ENCODE data around the gene SMAD9.

The SMAD9 gene

GRCh38 chr13:36907266-36907665 is 12.8 kb downstream of the SMAD9 start:
- TF ChIP-seq POLR2AphosphoS5 (IDR thresholded peaks at IDR 0.05; ENCODE audit: low read depth, low read length) (no peak), FOXP2 (optimal IDR thresholded peaks at IDR 0.05; ENCODE audit: borderline replicate concordance, extremely low read depth, extremely low read length, insufficient read depth) (no peak), REST (IDR thresholded peaks at IDR 0.05; ENCODE audit: insufficient read depth in 1 of 2, low read depth in 2 of 2, low read length in 2 of 2) (no peak), TAF1 (IDR thresholded peaks at IDR 0.05; ENCODE audit: borderline replicate concordance, insufficient read depth, low read length) (no peak), SIN3A (IDR thresholded peaks at IDR 0.05; ENCODE audit: borderline replicate concordance, insufficient read depth, low read length) (no peak)

DNA sequence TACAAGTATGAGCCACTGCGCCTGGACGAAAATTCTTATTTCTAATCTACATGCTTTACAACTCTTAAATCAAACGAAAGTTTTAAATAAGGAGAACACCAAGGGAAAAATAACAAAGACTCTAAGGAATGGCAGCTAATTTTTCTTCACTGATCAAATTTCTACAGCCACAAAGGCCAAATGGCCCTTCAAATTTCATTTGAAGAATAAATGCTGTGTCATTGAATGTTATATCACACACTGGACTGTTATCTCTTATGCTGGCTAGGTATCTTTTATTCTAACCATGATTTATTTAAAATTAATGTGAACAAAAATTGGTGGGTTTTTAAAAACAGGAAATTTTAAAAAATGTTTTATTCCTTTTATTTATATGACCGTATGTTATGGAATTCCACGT is 14.1 kb downstream of the SMAD9 start:
- TF ChIP-seq REST (IDR thresholded peaks at IDR 0.05; ENCODE audit: insufficient read depth in 1 of 2, low read depth in 2 of 2, low read length in 2 of 2) = no peak
- no peak for TF ChIP-seq TAF1 (IDR thresholded peaks at IDR 0.05; ENCODE audit: borderline replicate concordance, insufficient read depth, low read length)
- no peak for TF ChIP-seq POLR2AphosphoS5 (IDR thresholded peaks at IDR 0.05; ENCODE audit: low read depth, low read length)
- no peak for TF ChIP-seq FOXP2 (optimal IDR thresholded peaks at IDR 0.05; ENCODE audit: borderline replicate concordance, extremely low read depth, extremely low read length, insufficient read depth)
- TF ChIP-seq SIN3A (IDR thresholded peaks at IDR 0.05; ENCODE audit: borderline replicate concordance, insufficient read depth, low read length) = no peak

DNA sequence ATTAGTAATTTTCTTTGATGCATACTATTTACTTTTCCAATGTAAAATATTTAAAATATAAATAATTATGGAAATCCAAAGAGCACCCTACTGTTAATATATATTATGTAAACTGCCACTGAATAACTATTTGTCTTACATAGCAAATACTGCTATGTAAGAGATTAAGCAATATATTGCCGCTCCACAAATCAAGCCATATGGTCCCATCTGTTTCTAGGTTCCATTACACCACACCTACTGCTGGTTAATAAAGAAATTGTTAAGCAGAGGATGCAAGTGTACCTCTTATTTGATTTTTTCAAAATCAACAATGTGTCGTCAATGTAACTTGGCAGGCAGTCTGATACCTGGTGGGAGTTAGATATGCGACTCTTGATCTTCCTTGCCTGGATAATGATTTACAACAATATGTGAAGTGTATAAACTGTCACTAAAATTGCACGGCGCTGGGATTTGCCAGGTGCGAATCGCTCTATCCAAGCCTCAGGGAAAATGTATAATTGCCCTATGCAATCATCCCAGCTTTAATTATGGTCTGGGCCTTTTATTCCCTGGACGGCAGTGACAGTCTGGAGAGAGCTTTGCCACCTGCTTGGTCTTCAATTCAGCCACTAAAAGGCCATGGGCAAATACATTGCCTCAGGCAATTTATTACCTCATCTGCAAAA is 16.0 kb downstream of the SMAD9 start:
- TF ChIP-seq REST (IDR thresholded peaks at IDR 0.05; ENCODE audit: insufficient read depth in 1 of 2, low read depth in 2 of 2, low read length in 2 of 2) (no peak), FOXP2 (optimal IDR thresholded peaks at IDR 0.05; ENCODE audit: borderline replicate concordance, extremely low read depth, extremely low read length, insufficient read depth) (no peak), POLR2AphosphoS5 (IDR thresholded peaks at IDR 0.05; ENCODE audit: low read depth, low read length) (no peak), SIN3A (IDR thresholded peaks at IDR 0.05; ENCODE audit: borderline replicate concordance, insufficient read depth, low read length) (no peak), TAF1 (IDR thresholded peaks at IDR 0.05; ENCODE audit: borderline replicate concordance, insufficient read depth, low read length) (no peak)

GRCh38 chr13:36897054-36897616 is 22.9 kb downstream of the SMAD9 start:
- TF ChIP-seq REST (IDR thresholded peaks at IDR 0.05; ENCODE audit: insufficient read depth in 1 of 2, low read depth in 2 of 2, low read length in 2 of 2) (no peak), POLR2AphosphoS5 (IDR thresholded peaks at IDR 0.05; ENCODE audit: low read depth, low read length) (no peak), TAF1 (IDR thresholded peaks at IDR 0.05; ENCODE audit: borderline replicate concordance, insufficient read depth, low read length) (no peak), FOXP2 (optimal IDR thresholded peaks at IDR 0.05; ENCODE audit: borderline replicate concordance, extremely low read depth, extremely low read length, insufficient read depth) (no peak), SIN3A (IDR thresholded peaks at IDR 0.05; ENCODE audit: borderline replicate concordance, insufficient read depth, low read length) (no peak)
